GM21576 (cell line): ENCODE measurements around the gene TMEM150C.

Experiments
- ATAC-seq: cut with Tn5 transposase; IDR thresholded peaks from one replicate; pipeline ENCODE4 v1.9.1; 2021; ENCODE audit warnings: mild to moderate bottlenecking, moderate library complexity; ENCODE audit not compliant: unreplicated experiment

The TMEM150C gene

GRCh38 chr4:82519072-82519471 is 42.7 kb downstream of the TMEM150C start:
- ATAC-seq, result no peak

GRCh38 chr4:82517043-82517442 is 44.7 kb downstream of the TMEM150C start:
- no peak for ATAC-seq

- no peak for ATAC-seq
Measured at GRCh38 chr4:82515705-82516104, 46.1 kb downstream of the TMEM150C start.

GRCh38 chr4:82513382-82513781 is 48.4 kb downstream of the TMEM150C start:
- no peak for ATAC-seq

- no peak for ATAC-seq
Measured at GRCh38 chr4:82510216-82510615, 51.6 kb downstream of the TMEM150C start.

- ATAC-seq, result no peak
Measured at GRCh38 chr4:82508806-82509428, 52.9 kb downstream of the TMEM150C start.

- ATAC-seq, result no peak
Measured at GRCh38 chr4:82508011-82508410, 53.8 kb downstream of the TMEM150C start.

GRCh38 chr4:82501154-82501442 is 60.7 kb downstream of the TMEM150C start:
- no peak for ATAC-seq

GRCh38 chr4:82500435-82501153 is 61.2 kb downstream of the TMEM150C start:
- no peak for ATAC-seq

GRCh38 chr4:82499738-82500434 is 61.9 kb downstream of the TMEM150C start:
- ATAC-seq, result no peak

- ATAC-seq, result no peak
Measured at GRCh38 chr4:82496349-82496748, 65.4 kb downstream of the TMEM150C start.

GRCh38 chr4:82495666-82496065 is 66.1 kb downstream of the TMEM150C start:
- ATAC-seq, result no peak

- no peak for ATAC-seq
Measured at GRCh38 chr4:82493721-82494425, 67.9 kb downstream of the TMEM150C start.

GRCh38 chr4:82491251-82491960 is 70.4 kb downstream of the TMEM150C start:
- ATAC-seq, result no peak

- no peak for ATAC-seq
Measured at GRCh38 chr4:82489987-82490386, 71.8 kb downstream of the TMEM150C start.

GRCh38 chr4:82489076-82489475 is 72.7 kb downstream of the TMEM150C start:
- ATAC-seq, result no peak

- no peak for ATAC-seq
Measured at GRCh38 chr4:82484996-82485783, 76.6 kb downstream of the TMEM150C start.

GRCh38 chr4:82482387-82482786 is 79.4 kb downstream of the TMEM150C start:
- ATAC-seq, result no peak

GRCh38 chr4:82481506-82481840 is 80.3 kb downstream of the TMEM150C start:
- ATAC-seq, result no peak

GRCh38 chr4:82480771-82481505 is 80.8 kb downstream of the TMEM150C start:
- no peak for ATAC-seq
